HepG2 (cell line): Measurements from ENCODE around the gene ADRM1. TPM values are rescaled to one million over a fixed set of nuclear protein-coding genes. Genes with fewer than 3 reads are reported as not detected.
A peak's percentile ranks its signal among the peaks of the same experiment; 100 is the strongest.

Source experiments
- ATAC-seq: fragments of 200-7000 bp; cut with Tn5 transposase; 3 replicates; pipeline ENCODE4 v1.9.1; 2020; ENCODE audit warnings: mild to moderate bottlenecking, moderate library complexity
- BruUV-seq: library from RNA; stranded (reverse); fragments of 400-500 nt; replicated peaks from 2 replicates; lab custom pipeline; 2021; lab: Mats Ljungman, UMichigan
- CTCF ChIA-PET: fragments of 300-600 bp; formaldehyde crosslinking; extraction: SDS; loops from one replicate; lab custom pipeline; 2021; ENCODE audit warnings: low total read pairs, inconsistent platforms, low intra/inter-chr PET ratio; lab: Yijun Ruan, JAX
- POLR2A ChIA-PET: fragments of 350-600 bp; sonication (Branson Sonifier 250); formaldehyde crosslinking; loops from one replicate; lab custom pipeline; 2020; ENCODE audit warnings: antibody characterized with exemption, inconsistent platforms; lab: Yijun Ruan, JAX
- DNase-seq: peaks from one replicate; pipeline ENCODE4 v3.0.0-alpha.2; 2015; ENCODE audit warnings: low spot score
- FAIRE-seq: peaks from 3 replicates; lab custom pipeline; 2011; peaks lifted over from hg19 to GRCh38; lab: Jason Lieb, UNC
- H2AFZ ChIP-seq: one replicate; pipeline ENCODE4 v1.6.1; 2011; ENCODE audit warnings: low read length, inconsistent platforms
- H3K27ac ChIP-seq: fragments of 300-600 bp; 3 replicates; pipeline ENCODE4 v1.8.0; 2011; ENCODE audit warnings: mixed run types, mild to moderate bottlenecking, mixed read lengths, low read length, inconsistent platforms; ENCODE audit not compliant: insufficient read depth; ENCODE audit errors: extremely low read length
- H3K27me3 ChIP-seq, 2 experiments: fragments of 200-600 bp in 1 of 2; 2 replicates in 1 of 2; 3 replicates in 1 of 2; pipeline versions ENCODE4 v1.6.0 to v1.8.0; 2011; ENCODE audit warnings: low read length in 2 of 2, mild to moderate bottlenecking in 2 of 2, moderate library complexity in 2 of 2, inconsistent platforms in 1 of 2; ENCODE audit not compliant: insufficient read depth in 2 of 2, control insufficient read depth in 1 of 2
- H3K36me3 ChIP-seq, 2 experiments: fragments of 200-600 bp in 1 of 2; replicated peaks in 1 of 2; 2 replicates in 1 of 2; 3 replicates in 1 of 2; pipeline versions ENCODE4 v1.5.1 to v1.8.0; 2011; ENCODE audit warnings: low read length in 2 of 2, inconsistent platforms in 1 of 2; ENCODE audit not compliant: insufficient read depth in 2 of 2, control insufficient read depth in 1 of 2
- H3K4me1 ChIP-seq: 2 replicates; pipeline ENCODE4 v1.5.1; 2012; ENCODE audit warnings: low read length, inconsistent platforms; ENCODE audit not compliant: insufficient read depth
- H3K4me2 ChIP-seq: 2 replicates; pipeline ENCODE4 v1.6.0; 2011; ENCODE audit warnings: low read depth, low read length, inconsistent platforms
- H3K4me3 ChIP-seq, 3 experiments: fragments of 200-600 bp in 1 of 3; sonication (generic), shearing (Covaris generic) in 1 of 3; replicated peaks in 1 of 3; 2 replicates each; pipeline ENCODE4 v1.5.1; 2011 to 2016; ENCODE audit warnings: low read length in 3 of 3, inconsistent platforms in 2 of 3, low read depth in 2 of 3, mild to moderate bottlenecking in 2 of 3, control low read depth in 1 of 3, mixed read lengths in 1 of 3; ENCODE audit not compliant: insufficient read depth in 1 of 3
- H3K79me2 ChIP-seq: one replicate; pipeline ENCODE4 v1.6.1; 2011; ENCODE audit warnings: low read length, inconsistent platforms; ENCODE audit not compliant: insufficient read depth
- H3K9ac ChIP-seq: 2 replicates; pipeline ENCODE4 v1.6.0; 2011; ENCODE audit warnings: mild to moderate bottlenecking, low read depth, low read length, inconsistent platforms; ENCODE audit not compliant: insufficient read depth
- H3K9me3 ChIP-seq: 2 replicates; pipeline ENCODE4 v1.5.1; 2012; ENCODE audit warnings: mild to moderate bottlenecking, low read length
- H4K20me1 ChIP-seq: 2 replicates; pipeline ENCODE4 v1.6.0; 2011; ENCODE audit warnings: inconsistent platforms, mild to moderate bottlenecking, low read length, moderate library complexity; ENCODE audit not compliant: insufficient read depth
- DR1 ChIP-seq: sonication (generic); formaldehyde crosslinking; IDR thresholded peaks from 2 replicates; pipeline ENCODE4 v1.8.0; 2021; ENCODE audit warnings: mild to moderate bottlenecking, missing genetic modification reagents, inconsistent platforms
- MED8 ChIP-seq: sonication (generic); formaldehyde crosslinking; IDR thresholded peaks from 2 replicates; pipeline ENCODE4 v1.8.1; 2023; ENCODE audit warnings: mild to moderate bottlenecking, missing genetic modification reagents; ENCODE audit not compliant: insufficient replicate concordance
- MXD4 ChIP-seq: IDR thresholded peaks from 2 replicates; pipeline ENCODE4 v1.6.1; 2016; ENCODE audit warnings: mild to moderate bottlenecking, missing biosample characterization, missing genetic modification reagents
- MYC ChIP-seq: sonication (generic); formaldehyde crosslinking; IDR thresholded peaks from 2 replicates; pipeline ENCODE4 v1.9.0; 2021; ENCODE audit warnings: missing genetic modification reagents, borderline replicate concordance
- NR1H2 ChIP-seq: sonication (generic); formaldehyde crosslinking; IDR thresholded peaks from 2 replicates; pipeline ENCODE4 v1.8.1; 2022; ENCODE audit warnings: low read depth, missing genetic modification reagents, borderline replicate concordance
- SIX4 ChIP-seq: sonication (generic); formaldehyde crosslinking; IDR thresholded peaks from 2 replicates; pipeline ENCODE4 v1.4.0; 2020; ENCODE audit warnings: missing genetic modification reagents
- ZBTB1 ChIP-seq: sonication (generic); formaldehyde crosslinking; IDR thresholded peaks from 2 replicates; pipeline ENCODE4 v1.4.0; 2020; ENCODE audit warnings: missing genetic modification reagents, borderline replicate concordance
- ZBTB38 ChIP-seq: sonication (generic); formaldehyde crosslinking; IDR thresholded peaks from 2 replicates; pipeline ENCODE4 v1.5.1; 2020; ENCODE audit warnings: mild to moderate bottlenecking, missing genetic modification reagents
- ZC3H13 ChIP-seq: sonication (generic); formaldehyde crosslinking; IDR thresholded peaks from 2 replicates; pipeline ENCODE4 v1.8.1; 2023; ENCODE audit warnings: mild to moderate bottlenecking, missing genetic modification reagents, moderate library complexity
- ZNF253 ChIP-seq: sonication (generic); formaldehyde crosslinking; IDR thresholded peaks from 2 replicates; pipeline ENCODE4 v1.8.0; 2022; ENCODE audit warnings: mild to moderate bottlenecking, missing genetic modification reagents, borderline replicate concordance
- ZNF335 ChIP-seq: sonication (generic); formaldehyde crosslinking; IDR thresholded peaks from 2 replicates; pipeline ENCODE4 v1.4.0; 2020; ENCODE audit warnings: missing genetic modification reagents
- ZNF546 ChIP-seq: sonication (generic); formaldehyde crosslinking; conservative IDR thresholded peaks from 2 replicates; pipeline ENCODE4 v1.8.1; 2023; ENCODE audit warnings: mild to moderate bottlenecking, missing genetic modification reagents
- ZNF564 ChIP-seq: sonication (generic); formaldehyde crosslinking; IDR thresholded peaks from 2 replicates; pipeline ENCODE4 v1.8.1; 2023; ENCODE audit warnings: mild to moderate bottlenecking, missing genetic modification reagents
- ZNF747 ChIP-seq: sonication (generic); formaldehyde crosslinking; IDR thresholded peaks from 2 replicates; pipeline ENCODE4 v1.8.1; 2023; ENCODE audit warnings: missing genetic modification reagents, mild to moderate bottlenecking, borderline replicate concordance
- ZNF839 ChIP-seq: sonication (generic); formaldehyde crosslinking; IDR thresholded peaks from 2 replicates; pipeline ENCODE4 v1.4.0; 2020; ENCODE audit warnings: missing genetic modification reagents, mild to moderate bottlenecking, borderline replicate concordance
- WGBS: methylation state at CpG from one replicate; pipeline ENCODE4 v1.1.6; 2017; ENCODE audit warnings: low lambda C conversion rate; 5-methylcytosine and 5-hydroxymethylcytosine counted together
- in situ Hi-C: cut with HindIII; loops from 2 replicates; pipeline ENCODE4 v1.10.0; 2017; ENCODE audit warnings: low pct_unique_long_range_greater_than_20kb; ENCODE audit not compliant: extremely low pct_ligation_motif_present
- intact Hi-C: fragments of 100-400 bp; cut with micrococcal nuclease; formaldehyde crosslinking; loops from one replicate; pipeline ENCODE4 v1.10.0; 2022; ENCODE audit not compliant: unreplicated experiment
- polyA plus RNA-seq, 8 experiments: library from polyadenylated mRNA; depleted of rRNA in 3 of 8; stranded (reverse) in 7 of 8; unstranded in 1 of 8; fragments of >200 nt; fragmentation: Illumina TruSeq in 4 of 8; extraction: Trizol in 4 of 8; gene quantifications; 2 replicates each; pipeline versions ENCODE4 v1.2.1 to v1.2.3, GENCODE V29; 2011 to 2016; ENCODE audit warnings: low read depth in 4 of 8, missing spikeins in 1 of 8, mixed read lengths in 1 of 8; ENCODE audit not compliant: insufficient read depth in 1 of 8
- total RNA-seq, 5 experiments: library from RNA; depleted of rRNA; stranded (reverse); fragments of >200 nt; fragmentation: Illumina TruSeq; extraction: Trizol; gene quantifications; 2 replicates each; pipeline ENCODE4 v1.2.3, GENCODE V29; 2016; ENCODE audit warnings: low read depth in 1 of 5
- TF ChIP-seq, protein P1 (sequence below): sonication (generic); IDR thresholded peaks from 2 replicates; pipeline ENCODE4 v1.6.1; 2016; ENCODE audit warnings: low read depth, borderline replicate concordance

Gene ADRM1
- total and polyA plus RNA-seq, 2 of the 13 experiments (the other 11 are each of a cell fraction or from before 2014, with no cell fraction given): 92.9 to 154 TPM

- TF ChIP-seq ZBTB38 (CRISPR knock-in tag): 0 out of 2 replicates have a peak, but pooled peaks have one; percentile 26
- no peak for TF ChIP-seq SIX4 (CRISPR knock-in tag)
- peak; percentile 21 for TF ChIP-seq MED8 (CRISPR knock-in tag)
- TF ChIP-seq DR1 (CRISPR knock-in tag): 0 out of 2 replicates have a peak, but pooled peaks have one; percentile 46
- no peak for TF ChIP-seq NR1H2
- 0 out of 2 replicates have a peak, but pooled peaks have one; percentile 27 for TF ChIP-seq ZBTB1
- TF ChIP-seq ZNF335 (CRISPR knock-in tag): no peak
- no peak for TF ChIP-seq ZNF546 (CRISPR knock-in tag)
- TF ChIP-seq ZNF253 (CRISPR knock-in tag): peak; percentile 51; the same call in 1 of the 2 replicates
- no peak for TF ChIP-seq ZNF564 (CRISPR knock-in tag)
- no peak for TF ChIP-seq MYC (CRISPR knock-in tag)
- TF ChIP-seq ZNF747 (CRISPR knock-in tag): no peak
- TF ChIP-seq ZNF839 (CRISPR knock-in tag): no peak
These were observed 4.1 kb upstream of the ADRM1 start (continued) for GRCh38 chr20:62298577-62299249.

DNA sequence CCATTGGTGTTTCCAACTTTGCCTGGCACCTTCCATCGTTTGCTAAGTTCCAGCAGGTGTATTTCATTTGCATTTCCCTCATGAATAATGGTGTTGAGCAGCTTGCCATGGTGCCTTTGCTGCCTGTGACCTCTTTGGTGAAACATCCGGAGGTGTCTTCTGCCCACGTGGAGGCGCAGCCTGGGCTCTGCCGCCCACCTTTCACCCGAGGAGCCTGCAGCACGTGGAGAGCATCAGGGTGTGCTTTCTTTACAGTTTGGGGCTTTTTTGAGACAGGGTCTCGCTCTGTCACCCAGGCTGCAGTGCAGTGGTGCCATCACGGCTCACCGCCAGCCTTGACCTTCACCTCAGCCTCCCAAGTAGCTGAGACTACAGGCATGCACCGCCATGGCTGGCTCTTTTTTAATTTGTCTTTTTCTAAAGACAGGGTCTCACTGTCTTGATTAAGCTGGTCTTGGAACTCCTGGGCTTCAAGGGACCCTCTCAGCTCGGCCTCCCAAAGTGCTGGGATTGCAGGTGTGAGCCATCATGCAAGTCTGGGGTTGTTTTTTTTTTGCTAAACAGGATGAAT lies 3.0 kb upstream of the ADRM1 start:
- no peaks in the 10 kb centered on the region; a peak in 1 of 5 replicates for H3K27me3 ChIP-seq
- no peak for ATAC-seq

More for the DNA sequence above, 3.0 kb upstream of the ADRM1 start:
- DNase-seq (no peak), FAIRE-seq (no peak)
- POLR2A ChIA-PET: interaction anchor here (0.7 to 2.3 kb wide), 3 partner anchors 63 to 87 kb away, joined by 4 to 17 read pairs (median 5); partner anchors contain the start of gene RPS21
- Histone ChIP-seq H3K4me2 (no peak overlapping the region), H3K36me3 (peaks cover 8 to 15% of the 10 kb centered on the region in 2 experiments), H3K27ac (no peak overlapping the region), H3K9ac (no peak overlapping the region), H3K4me3 (no peak overlapping the region), H3K4me1 (peaks cover 38% of the 10 kb centered on the region), H3K79me2 (peaks cover 18% of the 10 kb centered on the region), H2AFZ (no peak overlapping the region), H4K20me1 (peaks cover 16% of the 10 kb centered on the region), H3K9me3 (no peaks in the 10 kb centered on the region)
- BruUV-seq: no TSS peak
- TF ChIP-seq MXD4 (no peak), ZC3H13 (CRISPR knock-in tag) (peak; percentile 65; the same call in 1 of the 2 replicates)
- TF ChIP-seq, protein P1, sequence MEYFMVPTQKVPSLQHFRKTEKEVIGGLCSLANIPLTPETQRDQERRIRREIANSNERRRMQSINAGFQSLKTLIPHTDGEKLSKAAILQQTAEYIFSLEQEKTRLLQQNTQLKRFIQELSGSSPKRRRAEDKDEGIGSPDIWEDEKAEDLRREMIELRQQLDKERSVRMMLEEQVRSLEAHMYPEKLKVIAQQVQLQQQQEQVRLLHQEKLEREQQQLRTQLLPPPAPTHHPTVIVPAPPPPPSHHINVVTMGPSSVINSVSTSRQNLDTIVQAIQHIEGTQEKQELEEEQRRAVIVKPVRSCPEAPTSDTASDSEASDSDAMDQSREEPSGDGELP: no peak
- in situ Hi-C loops (loop anchor here (5.0 kb wide), 1 partner anchor 68 kb away; the partner anchor contains the start of gene LAMA5), intact Hi-C loops (no loop called here)
- CTCF ChIA-PET: interaction anchor here (4.3 to 6.1 kb wide), 2 partner anchors 76 to 83 kb away, joined by 57 to 73 read pairs; no protein-coding TSS in a partner anchor
- 91% methylated on average over 12 of the region's 12 CpGs for WGBS
